Parathyroid adenoma (tissue), 2 donors: ENCODE data around the gene TTLL10.

Experiments used
- H2AFZ ChIP-seq: fragments of 300-600 bp; sonication (generic); one replicate; pipeline ENCODE4 v1.7.0; 2017; ENCODE audit warnings: antibody characterized with exemption, mild to moderate bottlenecking
- H3K27ac ChIP-seq: fragments of 300-600 bp; sonication (generic); one replicate; pipeline ENCODE4 v1.7.0; 2017
- H3K27me3 ChIP-seq: fragments of 300-600 bp; sonication (generic); one replicate; pipeline ENCODE4 v1.7.0; 2017; ENCODE audit warnings: low read length; ENCODE audit not compliant: control insufficient read depth, insufficient read depth
- H3K36me3 ChIP-seq: fragments of 300-600 bp; sonication (generic); one replicate; pipeline ENCODE4 v1.7.0; 2017; ENCODE audit warnings: low read length; ENCODE audit not compliant: control insufficient read depth, insufficient read depth
- H3K4me1 ChIP-seq: fragments of 300-600 bp; sonication (generic); one replicate; pipeline ENCODE4 v1.7.0; 2017; ENCODE audit warnings: control low read depth
- H3K4me2 ChIP-seq: fragments of 300-600 bp; sonication (generic); one replicate; pipeline ENCODE4 v1.7.0; 2017; ENCODE audit warnings: low read length
- H3K4me3 ChIP-seq: fragments of 300-600 bp; sonication (generic); one replicate; pipeline ENCODE4 v1.7.0; 2017; ENCODE audit warnings: low read depth, low read length
- H3K79me2 ChIP-seq: fragments of 300-600 bp; sonication (generic); one replicate; pipeline ENCODE4 v1.7.0; 2017; ENCODE audit warnings: control low read depth
- H3K9ac ChIP-seq: fragments of 300-600 bp; sonication (generic); one replicate; pipeline ENCODE4 v1.7.0; 2017; ENCODE audit warnings: mild to moderate bottlenecking
- H3K9me3 ChIP-seq: fragments of 300-600 bp; sonication (generic); one replicate; pipeline ENCODE4 v1.7.0; 2017; ENCODE audit warnings: low read length; ENCODE audit not compliant: control insufficient read depth
- CTCF ChIP-seq: fragments of 300-600 bp; sonication (generic); IDR thresholded peaks from one replicate; pipeline ENCODE4 v1.7.0; 2017; ENCODE audit warnings: antibody characterized with exemption, mild to moderate bottlenecking
- donor health status: primary hyperparathyroidism.

The TTLL10 gene

GRCh38 chr1:1162597-1163537 is 10.8 kb upstream of the TTLL10 start:
- Histone ChIP-seq H3K79me2 (no peaks in the 10 kb centered on the region), H3K4me3 (peak overlapping the region; percentile 91), H3K36me3 (no peaks in the 10 kb centered on the region), H3K27me3 (no peaks in the 10 kb centered on the region), H3K4me1 (no peaks in the 10 kb centered on the region), H3K27ac (peak overlapping the region; percentile 57), H2AFZ (peak overlapping the region; percentile 72), H3K9me3 (no peaks in the 10 kb centered on the region), H3K9ac (no peak overlapping the region), H3K4me2 (peak overlapping the region; percentile 96)
- TF ChIP-seq CTCF, result no peak

- peak overlapping the region; percentile 72 for H2AFZ ChIP-seq
- peak overlapping the region; percentile 91 for H3K4me3 ChIP-seq
- H3K79me2 ChIP-seq, result no peaks in the 10 kb centered on the region
- H3K27me3 ChIP-seq, result no peaks in the 10 kb centered on the region
- no peaks in the 10 kb centered on the region for H3K36me3 ChIP-seq
- peak overlapping the region; percentile 96 for H3K4me2 ChIP-seq
- no peak for TF ChIP-seq CTCF
- H3K27ac ChIP-seq, result no peak overlapping the region
- no peak overlapping the region for H3K9ac ChIP-seq
- no peaks in the 10 kb centered on the region for H3K9me3 ChIP-seq
- H3K4me1 ChIP-seq, result no peaks in the 10 kb centered on the region
Measured at GRCh38 chr1:1163538-1164070, 10.1 kb upstream of the TTLL10 start.

- H3K4me2 ChIP-seq, result peak overlapping the region; percentile 96
- peak overlapping the region; percentile 91 for H3K4me3 ChIP-seq
- TF ChIP-seq CTCF, result no peak
- H3K9me3 ChIP-seq, result no peaks in the 10 kb centered on the region
- H3K79me2 ChIP-seq, result no peaks in the 10 kb centered on the region
- no peaks in the 10 kb centered on the region for H3K4me1 ChIP-seq
- no peaks in the 10 kb centered on the region for H3K36me3 ChIP-seq
- no peaks in the 10 kb centered on the region for H3K27me3 ChIP-seq
- no peak overlapping the region for H2AFZ ChIP-seq
- no peak overlapping the region for H3K27ac ChIP-seq
- no peak overlapping the region for H3K9ac ChIP-seq
Measured at GRCh38 chr1:1164361-1164700, 9.3 kb upstream of the TTLL10 start.

GRCh38 chr1:1164701-1165451 is 8.8 kb upstream of the TTLL10 start:
- Histone ChIP-seq H3K9me3 (no peaks in the 10 kb centered on the region), H3K4me3 (no peak overlapping the region), H3K9ac (no peak overlapping the region), H3K27me3 (no peaks in the 10 kb centered on the region), H3K36me3 (no peaks in the 10 kb centered on the region), H3K4me2 (peak overlapping the region; percentile 96), H3K27ac (no peak overlapping the region), H3K4me1 (no peaks in the 10 kb centered on the region), H2AFZ (no peak overlapping the region), H3K79me2 (no peaks in the 10 kb centered on the region)
- TF ChIP-seq CTCF, result no peak
